Calu3 (cell line): Measurements from ENCODE around the gene SH3TC2. TPM values are rescaled to one million over a fixed set of nuclear protein-coding genes. Genes with fewer than 3 reads are reported as not detected.

Experiments
- BruUV-seq: library from RNA; stranded (reverse); fragments of 400-500 nt; replicated peaks from 2 replicates; lab custom pipeline; 2021; lab: Mats Ljungman, UMichigan
- CTCF ChIA-PET: fragments of 300-600 bp; sonication (Branson Sonifier 250); formaldehyde crosslinking; loops from one replicate; lab custom pipeline; 2022; ENCODE audit warnings: antibody characterized with exemption; lab: Charles Lee
- DNase-seq: peaks from one replicate; pipeline ENCODE4 v3.0.0; 2022
- H3K27ac Mint-ChIP-seq: one replicate; pipeline ENCODE4 v1.8.0; 2022; ENCODE audit warnings: mixed read lengths; ENCODE audit not compliant: unreplicated experiment
- H3K27me3 Mint-ChIP-seq: one replicate; pipeline ENCODE4 v1.8.0; 2022; ENCODE audit warnings: mixed read lengths; ENCODE audit not compliant: unreplicated experiment
- H3K36me3 Mint-ChIP-seq: one replicate; pipeline ENCODE4 v1.8.0; 2022; ENCODE audit warnings: mild to moderate bottlenecking, moderate library complexity, mixed read lengths; ENCODE audit not compliant: insufficient read depth, unreplicated experiment
- H3K4me1 Mint-ChIP-seq: one replicate; pipeline ENCODE4 v1.8.0; 2022; ENCODE audit warnings: mild to moderate bottlenecking, low read depth, mixed read lengths; ENCODE audit not compliant: unreplicated experiment
- H3K4me3 Mint-ChIP-seq: one replicate; pipeline ENCODE4 v1.8.0; 2022; ENCODE audit warnings: mild to moderate bottlenecking, low read depth, moderate library complexity, mixed read lengths; ENCODE audit not compliant: unreplicated experiment
- H3K9me3 Mint-ChIP-seq: one replicate; pipeline ENCODE4 v1.8.0; 2022; ENCODE audit warnings: low read depth, mixed read lengths; ENCODE audit not compliant: unreplicated experiment
- CTCF ChIP-seq: fragments of 200-600 bp; IDR thresholded peaks from one replicate; pipeline ENCODE4 v1.8.0; 2022; ENCODE audit warnings: antibody characterized with exemption; ENCODE audit not compliant: unreplicated experiment
- intact Hi-C: fragments of 100-400 bp; cut with micrococcal nuclease; formaldehyde crosslinking; loops from one replicate; pipeline ENCODE4 v1.10.0; 2022; ENCODE audit not compliant: unreplicated experiment
- total RNA-seq: library from RNA; stranded (reverse); gene quantifications from 2 replicates; pipeline ENCODE4 v1.2.3, GENCODE V29; 2022

The SH3TC2 gene
- total RNA-seq, 1 experiment from 2014 or later: 60.3 TPM

GRCh38 chr5:149039506-149039905 is 23.4 kb downstream of the SH3TC2 start:
- CTCF ChIA-PET: interaction anchor here (1.2 to 5.8 kb wide), 2 partner anchors 75 to 302 kb away, joined by 3 to 68 read pairs; no protein-coding TSS in a partner anchor
- no peak for TF ChIP-seq CTCF
- no peak overlapping the region for H3K4me3 Mint-ChIP-seq
- peaks cover 61% of the 10 kb centered on the region for H3K36me3 Mint-ChIP-seq
- no peaks in the 10 kb centered on the region for H3K27me3 Mint-ChIP-seq
- no peaks in the 10 kb centered on the region for H3K9me3 Mint-ChIP-seq
- BruUV-seq: no TSS peak
- intact Hi-C loops: loop anchor here (5.0 to 10.0 kb wide), 4 partner anchors 72 to 597 kb away; partner anchors contain the start of gene ADRB2
- peaks cover 41% of the 10 kb centered on the region for H3K4me1 Mint-ChIP-seq
- DNase-seq: no peak
- no peak overlapping the region for H3K27ac Mint-ChIP-seq

- Mint-ChIP-seq H3K27ac (peak overlapping the region; percentile 69), H3K4me1 (peaks cover 41% of the 10 kb centered on the region), H3K27me3 (no peaks in the 10 kb centered on the region), H3K36me3 (peaks cover 60% of the 10 kb centered on the region), H3K9me3 (no peaks in the 10 kb centered on the region), H3K4me3 (no peak overlapping the region)
- DNase-seq: no peak
- BruUV-seq: no TSS peak
- CTCF ChIA-PET: interaction anchor here (1.2 to 5.8 kb wide), 10 partner anchors 15 to 307 kb away, joined by 3 to 68 read pairs (median 4); partner anchors contain the start of gene SH3TC2
- intact Hi-C loops: loop anchor here (5.0 to 10.0 kb wide), 4 partner anchors 71 to 596 kb away; partner anchors contain the start of gene ADRB2
- TF ChIP-seq CTCF: no peak
Observed at GRCh38 chr5:149038336-149039080, 24.4 kb downstream of the SH3TC2 start.

GRCh38 chr5:149037817-149038216 is 25.0 kb downstream of the SH3TC2 start:
- no TSS peak for BruUV-seq
- peak; percentile 59 for DNase-seq
- no peak for TF ChIP-seq CTCF
- Mint-ChIP-seq H3K4me1 (peaks cover 41% of the 10 kb centered on the region), H3K27me3 (no peaks in the 10 kb centered on the region), H3K27ac (peak overlapping the region; percentile 69), H3K9me3 (no peaks in the 10 kb centered on the region), H3K4me3 (no peak overlapping the region), H3K36me3 (peaks cover 53% of the 10 kb centered on the region)
- intact Hi-C loops: loop anchor here (1.0 to 10.0 kb wide), 5 partner anchors 71 to 596 kb away; partner anchors contain the start of gene ADRB2
- CTCF ChIA-PET: interaction anchor here (0.5 to 5.8 kb wide), 12 partner anchors 15 to 307 kb away, joined by 3 to 68 read pairs (median 4); partner anchors contain the start of gene SH3TC2

GRCh38 chr5:149036970-149037369 is 25.9 kb downstream of the SH3TC2 start:
- intact Hi-C loops: loop anchor here (1.0 to 10.0 kb wide), 5 partner anchors 70 to 595 kb away; partner anchors contain the start of gene ADRB2
- Mint-ChIP-seq H3K27ac (peak overlapping the region; percentile 69), H3K9me3 (no peaks in the 10 kb centered on the region), H3K4me1 (peaks cover 41% of the 10 kb centered on the region), H3K36me3 (peaks cover 48% of the 10 kb centered on the region), H3K27me3 (no peaks in the 10 kb centered on the region), H3K4me3 (no peak overlapping the region)
- CTCF ChIA-PET: interaction anchor here (0.5 to 5.8 kb wide), 12 partner anchors 9 to 306 kb away, joined by 3 to 68 read pairs (median 8); partner anchors contain the start of gene SH3TC2
- TF ChIP-seq CTCF: no peak
- DNase-seq: no peak
- BruUV-seq: no TSS peak
